DOHH2 (cell line): ENCODE measurements around the gene CNOT6.
"Not testable (repeated sequence)": the region's sequence is repeated elsewhere in the genome, so short reads cannot be mapped to it uniquely, and the experiment has no call there.

Experiments used
- H3F3A ChIP-seq: fragments of 200-600 bp; sonication (generic), shearing (Covaris generic); 2 replicates; pipeline ENCODE4 v1.6.0; 2016; ENCODE audit warnings: antibody characterized with exemption, mild to moderate bottlenecking; ENCODE audit not compliant: control insufficient read depth, insufficient read depth
- H3K27ac ChIP-seq: fragments of 200-600 bp; sonication (generic); 2 replicates; pipeline ENCODE4 v1.5.1; 2014; ENCODE audit warnings: low read depth, mild to moderate bottlenecking, low read length, moderate library complexity
- H3K27me3 ChIP-seq: fragments of 200-600 bp; sonication (generic); 2 replicates; pipeline ENCODE4 v1.6.1; 2014; ENCODE audit warnings: mild to moderate bottlenecking, low read length, mixed read lengths; ENCODE audit not compliant: control insufficient read depth
- H3K36me3 ChIP-seq: fragments of 200-600 bp; sonication (generic); 2 replicates; pipeline ENCODE4 v1.6.1; 2014; ENCODE audit warnings: mild to moderate bottlenecking, low read length, moderate library complexity, mixed read lengths; ENCODE audit not compliant: control insufficient read depth
- H3K4me1 ChIP-seq: fragments of 200-600 bp; sonication (generic); 2 replicates; pipeline ENCODE4 v1.6.1; 2014; ENCODE audit warnings: mild to moderate bottlenecking, low read length, mixed read lengths; ENCODE audit not compliant: control insufficient read depth
- H3K4me2 ChIP-seq: fragments of 200-600 bp; sonication (generic); 2 replicates; pipeline ENCODE4 v1.6.0; 2014; ENCODE audit warnings: mild to moderate bottlenecking, low read length, moderate library complexity
- H3K4me3 ChIP-seq: fragments of 200-600 bp; sonication (generic); 2 replicates; pipeline ENCODE4 v1.5.1; 2014; ENCODE audit warnings: mild to moderate bottlenecking, low read length, mixed read lengths
- H3K79me2 ChIP-seq: fragments of 200-600 bp; sonication (generic); 2 replicates; pipeline ENCODE4 v1.6.1; 2014; ENCODE audit warnings: mild to moderate bottlenecking, low read length, mixed read lengths; ENCODE audit not compliant: control insufficient read depth
- H3K9me2 ChIP-seq: fragments of 200-600 bp; sonication (generic); replicated peaks from 2 replicates; pipeline ENCODE4 v1.6.1; 2014; ENCODE audit warnings: mild to moderate bottlenecking, low read length, mixed read lengths; ENCODE audit not compliant: control insufficient read depth
- H3K9me3 ChIP-seq: fragments of 200-600 bp; sonication (generic); 2 replicates; pipeline ENCODE4 v1.6.1; 2014; ENCODE audit warnings: antibody characterized with exemption, low read length, mixed read lengths; ENCODE audit not compliant: control insufficient read depth, insufficient read depth
- H4K20me1 ChIP-seq: fragments of 200-600 bp; sonication (generic); 2 replicates; pipeline ENCODE4 v1.6.0; 2014; ENCODE audit warnings: low read depth, mild to moderate bottlenecking, antibody characterized with exemption, low read length, moderate library complexity; ENCODE audit not compliant: control insufficient read depth, insufficient read depth
- EZH2phosphoT487 ChIP-seq: fragments of 200-600 bp; sonication (generic); IDR thresholded peaks from 2 replicates; pipeline ENCODE4 v1.6.1; 2017; ENCODE audit warnings: borderline replicate concordance, mild to moderate bottlenecking, antibody characterized with exemption, low read length, moderate library complexity, mixed read lengths
- TF ChIP-seq, protein P1 (sequence below): fragments of 200-600 bp; sonication (generic); IDR thresholded peaks from one replicate; pipeline ENCODE4 v1.5.1; 2014; ENCODE audit warnings: antibody characterized with exemption, mild to moderate bottlenecking, low read depth, low read length; ENCODE audit not compliant: poor library complexity, severe bottlenecking

CNOT6 gene

DNA sequence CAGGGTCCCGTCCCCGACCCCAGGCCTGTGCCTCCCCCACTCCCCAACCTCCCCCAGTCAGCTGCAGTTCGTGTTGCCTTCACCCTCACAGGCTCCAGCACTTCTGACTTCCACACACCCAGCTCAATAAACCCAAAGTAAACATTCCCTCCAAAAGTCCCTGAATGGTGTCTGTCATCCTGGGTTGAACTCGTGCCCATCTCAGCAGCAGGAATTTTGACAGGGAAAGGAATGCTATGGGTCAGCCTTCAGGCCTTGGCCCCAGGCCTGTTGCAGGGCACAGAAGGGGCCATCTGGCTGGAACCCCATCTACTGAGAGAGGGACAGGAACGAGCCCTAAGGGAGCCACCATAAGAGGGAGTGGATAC is 29.6 kb upstream of the CNOT6 start:
- Histone ChIP-seq H3K9me3 (no peaks in the 10 kb centered on the region), H3K27ac (no peak overlapping the region), H3K36me3 (no peaks in the 10 kb centered on the region), H3K9me2 (no peaks in the 10 kb centered on the region), H4K20me1 (no peaks in the 10 kb centered on the region), H3K4me1 (no peaks in the 10 kb centered on the region), H3K4me3 (no peak overlapping the region), H3K79me2 (no peaks in the 10 kb centered on the region), H3F3A (no peaks in the 10 kb centered on the region), H3K4me2 (no peak overlapping the region), H3K27me3 (no peaks in the 10 kb centered on the region)
- TF ChIP-seq EZH2phosphoT487, result no peak
- TF ChIP-seq, protein P1, sequence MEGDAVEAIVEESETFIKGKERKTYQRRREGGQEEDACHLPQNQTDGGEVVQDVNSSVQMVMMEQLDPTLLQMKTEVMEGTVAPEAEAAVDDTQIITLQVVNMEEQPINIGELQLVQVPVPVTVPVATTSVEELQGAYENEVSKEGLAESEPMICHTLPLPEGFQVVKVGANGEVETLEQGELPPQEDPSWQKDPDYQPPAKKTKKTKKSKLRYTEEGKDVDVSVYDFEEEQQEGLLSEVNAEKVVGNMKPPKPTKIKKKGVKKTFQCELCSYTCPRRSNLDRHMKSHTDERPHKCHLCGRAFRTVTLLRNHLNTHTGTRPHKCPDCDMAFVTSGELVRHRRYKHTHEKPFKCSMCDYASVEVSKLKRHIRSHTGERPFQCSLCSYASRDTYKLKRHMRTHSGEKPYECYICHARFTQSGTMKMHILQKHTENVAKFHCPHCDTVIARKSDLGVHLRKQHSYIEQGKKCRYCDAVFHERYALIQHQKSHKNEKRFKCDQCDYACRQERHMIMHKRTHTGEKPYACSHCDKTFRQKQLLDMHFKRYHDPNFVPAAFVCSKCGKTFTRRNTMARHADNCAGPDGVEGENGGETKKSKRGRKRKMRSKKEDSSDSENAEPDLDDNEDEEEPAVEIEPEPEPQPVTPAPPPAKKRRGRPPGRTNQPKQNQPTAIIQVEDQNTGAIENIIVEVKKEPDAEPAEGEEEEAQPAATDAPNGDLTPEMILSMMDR, result no peak

DNA sequence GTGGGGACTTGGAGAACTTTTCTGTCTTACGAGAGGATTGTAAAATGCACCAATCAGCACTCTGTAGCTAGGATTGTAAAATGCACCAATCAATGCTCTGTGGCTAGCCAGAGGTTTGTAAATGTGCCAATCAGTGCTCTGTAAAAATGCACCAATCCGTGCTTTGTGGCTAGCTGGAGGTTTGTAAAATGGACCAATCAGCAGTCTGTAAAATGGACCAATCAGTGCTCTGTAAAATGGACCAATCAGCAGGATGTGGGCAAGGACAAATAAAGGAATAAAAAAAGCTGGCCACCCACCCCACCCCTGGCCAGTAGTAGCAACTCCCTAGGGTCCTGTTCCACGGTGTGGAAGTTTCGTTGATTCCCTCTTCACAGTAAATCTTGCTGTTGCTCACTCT is 29.1 kb upstream of the CNOT6 start:
- H3K4me3 ChIP-seq, H3K9me2 ChIP-seq, H3K4me2 ChIP-seq, H3K36me3 ChIP-seq, H4K20me1 ChIP-seq, H3K4me1 ChIP-seq, H3K9me3 ChIP-seq, H3K79me2 ChIP-seq, H3K27ac ChIP-seq, H3F3A ChIP-seq, H3K27me3 ChIP-seq: not testable (repeated sequence)

DNA sequence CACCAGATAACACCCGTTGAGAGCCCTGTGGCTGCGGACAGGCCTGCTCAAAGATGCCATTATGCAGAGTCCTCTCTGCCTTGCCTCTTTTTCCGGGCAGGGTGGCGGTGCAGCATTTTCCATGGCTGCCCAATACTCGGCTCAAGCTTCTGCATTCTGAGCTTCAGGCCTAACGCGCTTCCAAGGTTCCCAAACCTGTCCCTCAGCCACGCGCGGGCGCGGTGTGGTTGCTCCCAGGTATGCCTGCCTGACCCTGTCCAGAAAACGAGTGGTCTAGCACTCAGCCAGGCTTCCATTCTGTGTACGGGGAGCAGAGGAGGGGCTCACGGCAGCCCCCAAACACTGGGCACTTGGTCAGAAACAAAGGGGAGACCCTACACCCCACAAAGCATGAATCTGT is 27.9 kb upstream of the CNOT6 start:
- Histone ChIP-seq H3F3A (no peaks in the 10 kb centered on the region), H3K27ac (no peak overlapping the region), H3K9me3 (no peaks in the 10 kb centered on the region), H4K20me1 (no peaks in the 10 kb centered on the region), H3K4me3 (no peak overlapping the region), H3K9me2 (no peaks in the 10 kb centered on the region), H3K27me3 (no peaks in the 10 kb centered on the region), H3K4me1 (no peaks in the 10 kb centered on the region), H3K79me2 (no peaks in the 10 kb centered on the region), H3K36me3 (no peaks in the 10 kb centered on the region), H3K4me2 (no peak overlapping the region)
- TF ChIP-seq, protein P1, result no peak
- TF ChIP-seq EZH2phosphoT487, result no peak

DNA sequence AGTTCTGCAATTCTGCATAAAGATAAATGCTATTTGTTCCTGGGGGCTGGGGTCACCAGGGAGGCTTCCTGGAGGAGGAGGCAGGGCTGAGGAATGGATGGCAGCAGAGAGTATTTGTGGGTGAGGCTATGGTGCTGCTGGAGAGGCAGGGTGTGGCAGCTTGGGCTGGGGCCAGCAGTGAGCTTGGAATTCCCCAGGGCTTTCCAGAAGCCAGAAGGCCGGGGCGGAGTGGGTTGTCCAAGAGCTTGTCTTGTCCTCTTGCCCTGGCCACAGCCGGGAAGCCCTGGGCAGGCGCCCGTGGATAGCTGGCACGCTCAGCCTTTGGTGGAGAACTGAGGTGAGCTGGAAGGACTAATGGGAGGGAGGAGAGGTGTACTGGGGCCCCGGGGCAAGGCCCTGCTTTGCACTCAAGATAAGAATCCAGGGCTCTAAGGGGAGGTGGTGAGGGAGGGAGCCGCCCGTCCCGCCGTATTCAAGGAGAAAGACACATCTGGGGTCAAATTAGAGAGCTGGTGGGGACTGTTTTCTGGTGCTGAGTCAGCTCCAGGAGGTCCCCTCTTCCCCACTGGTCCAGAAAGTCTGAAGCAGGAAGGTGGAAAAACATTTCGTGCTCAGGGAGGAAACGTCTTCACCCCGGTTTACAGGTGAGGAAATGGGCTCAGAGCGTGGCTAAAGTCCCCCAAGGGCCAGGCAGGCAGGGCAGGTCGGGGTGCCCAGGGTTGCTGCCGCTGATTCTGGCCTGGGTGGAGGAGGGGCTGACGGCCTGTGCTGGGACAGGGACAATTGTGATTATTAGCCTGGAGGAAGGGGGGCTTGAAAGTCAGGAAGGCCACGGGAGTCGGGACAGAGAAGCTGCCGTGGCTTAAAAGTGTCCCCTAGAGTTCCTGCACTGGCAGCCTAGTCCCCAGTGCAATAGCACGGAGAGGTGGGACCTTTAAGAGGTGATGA is 26.9 kb upstream of the CNOT6 start:
- Histone ChIP-seq H3F3A (no peaks in the 10 kb centered on the region), H4K20me1 (no peaks in the 10 kb centered on the region), H3K9me2 (no peaks in the 10 kb centered on the region), H3K27ac (no peak overlapping the region), H3K4me1 (no peaks in the 10 kb centered on the region), H3K79me2 (no peaks in the 10 kb centered on the region), H3K4me2 (no peak overlapping the region), H3K9me3 (no peaks in the 10 kb centered on the region), H3K36me3 (no peaks in the 10 kb centered on the region), H3K27me3 (peaks cover 3% of the 10 kb centered on the region; the same call in 1 of the 2 replicates), H3K4me3 (no peak overlapping the region)
- TF ChIP-seq, protein P1, result no peak
- TF ChIP-seq EZH2phosphoT487, result no peak
